GM21825 (cell line): ENCODE measurements around the gene TIMM44.
"Not testable (repeated sequence)": the region's sequence is repeated elsewhere in the genome, so short reads cannot be mapped to it uniquely, and the experiment has no call there.

Experiments used
- ATAC-seq: cut with Tn5 transposase; IDR thresholded peaks from one replicate; pipeline ENCODE4 v1.9.1; 2021; ENCODE audit warnings: mild to moderate bottlenecking, moderate library complexity; ENCODE audit not compliant: unreplicated experiment

Gene TIMM44

DNA sequence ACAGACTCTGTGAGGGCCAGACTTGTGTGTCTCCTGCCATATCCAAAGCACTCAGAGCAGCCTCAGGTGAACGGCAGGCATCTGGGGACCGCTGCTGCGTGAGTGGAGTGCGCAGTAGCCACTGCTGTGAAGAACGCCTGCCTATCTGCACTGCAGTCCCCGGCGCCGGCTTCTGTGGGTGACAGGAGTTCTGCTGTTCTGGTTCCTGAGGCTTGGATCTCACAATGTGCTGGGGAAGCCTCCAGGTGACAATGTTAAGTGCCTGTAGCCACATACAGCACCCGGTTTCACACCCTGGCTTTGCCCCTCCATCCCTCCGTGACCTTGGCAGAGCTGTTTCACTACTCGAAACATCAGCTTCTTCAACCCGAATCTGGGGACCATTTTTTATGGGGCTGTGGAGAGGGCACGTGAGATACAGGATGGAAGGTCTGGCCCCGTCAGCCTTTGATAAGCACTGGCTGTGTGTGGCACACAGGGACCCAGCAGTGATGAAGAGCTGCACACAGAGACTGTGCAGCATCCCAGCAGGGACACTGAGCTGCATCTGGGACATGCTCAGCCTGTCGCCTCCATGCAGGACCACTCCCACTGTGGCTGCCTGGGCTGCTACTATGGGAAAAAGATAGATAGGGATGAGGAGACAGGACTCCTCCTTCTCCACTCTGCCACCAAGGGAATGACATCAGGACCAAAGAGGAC, 33.7 kb upstream of the TIMM44 start:
- no peak for ATAC-seq

DNA sequence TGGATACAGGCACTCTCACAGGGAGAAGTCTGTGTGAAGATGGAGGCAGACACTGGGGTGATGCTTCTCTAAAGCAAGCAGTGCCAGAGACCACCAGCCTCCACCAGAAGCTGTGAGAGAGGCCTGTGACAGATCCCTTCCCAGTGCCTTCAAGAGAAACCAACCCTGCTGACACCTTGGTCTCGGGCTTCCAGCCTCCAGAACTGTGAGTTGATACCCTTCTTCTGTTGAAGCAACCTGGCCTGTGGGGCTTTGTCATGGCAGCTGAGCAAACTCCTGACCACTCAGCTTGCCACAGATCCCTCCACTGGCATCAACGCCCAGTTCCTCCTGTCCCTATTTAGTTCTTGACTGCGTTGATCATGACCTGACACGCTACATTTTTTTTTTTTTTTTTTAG, 33.0 kb upstream of the TIMM44 start:
- ATAC-seq = no peak

DNA sequence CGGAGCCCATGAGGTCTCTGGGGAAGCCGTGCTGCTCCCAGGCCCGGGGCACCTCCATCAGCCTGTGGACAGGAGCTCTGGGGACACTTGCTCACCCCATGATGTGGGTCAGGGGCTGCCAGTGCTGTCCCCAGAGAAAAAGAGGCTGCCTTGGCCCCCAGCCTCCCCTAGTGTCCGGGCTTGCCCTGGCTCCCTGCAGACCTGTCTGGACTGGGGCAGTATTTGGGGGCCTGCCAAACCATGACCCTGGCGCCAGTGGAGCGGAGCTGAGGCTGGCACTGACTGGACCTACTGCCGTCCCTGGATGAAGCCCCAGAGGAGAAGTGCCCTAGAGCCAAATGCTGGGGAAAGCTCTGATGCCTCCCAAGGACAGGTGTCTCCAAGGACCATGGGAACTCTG, 31.6 kb upstream of the TIMM44 start:
- ATAC-seq = no peak

DNA sequence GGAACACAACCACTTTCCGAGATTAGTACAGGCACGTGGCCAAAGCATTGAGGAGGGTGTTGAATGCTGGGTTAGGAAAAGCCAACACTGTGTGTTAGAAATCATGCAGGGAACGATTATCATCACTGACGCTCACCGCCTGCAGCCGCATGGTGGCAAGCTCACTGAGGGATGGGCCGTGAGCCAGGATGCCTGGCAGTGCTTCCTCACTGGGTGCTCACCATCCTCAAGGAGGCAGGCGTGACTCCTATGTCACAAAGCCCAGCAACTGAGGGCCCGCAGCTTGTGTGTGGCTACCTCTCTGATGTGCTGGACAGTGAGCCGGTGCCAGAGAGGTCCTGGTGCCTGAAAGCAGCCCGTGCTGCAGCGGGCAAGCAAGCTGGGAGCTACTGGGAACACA, 30.4 kb upstream of the TIMM44 start:
- no peak for ATAC-seq

DNA sequence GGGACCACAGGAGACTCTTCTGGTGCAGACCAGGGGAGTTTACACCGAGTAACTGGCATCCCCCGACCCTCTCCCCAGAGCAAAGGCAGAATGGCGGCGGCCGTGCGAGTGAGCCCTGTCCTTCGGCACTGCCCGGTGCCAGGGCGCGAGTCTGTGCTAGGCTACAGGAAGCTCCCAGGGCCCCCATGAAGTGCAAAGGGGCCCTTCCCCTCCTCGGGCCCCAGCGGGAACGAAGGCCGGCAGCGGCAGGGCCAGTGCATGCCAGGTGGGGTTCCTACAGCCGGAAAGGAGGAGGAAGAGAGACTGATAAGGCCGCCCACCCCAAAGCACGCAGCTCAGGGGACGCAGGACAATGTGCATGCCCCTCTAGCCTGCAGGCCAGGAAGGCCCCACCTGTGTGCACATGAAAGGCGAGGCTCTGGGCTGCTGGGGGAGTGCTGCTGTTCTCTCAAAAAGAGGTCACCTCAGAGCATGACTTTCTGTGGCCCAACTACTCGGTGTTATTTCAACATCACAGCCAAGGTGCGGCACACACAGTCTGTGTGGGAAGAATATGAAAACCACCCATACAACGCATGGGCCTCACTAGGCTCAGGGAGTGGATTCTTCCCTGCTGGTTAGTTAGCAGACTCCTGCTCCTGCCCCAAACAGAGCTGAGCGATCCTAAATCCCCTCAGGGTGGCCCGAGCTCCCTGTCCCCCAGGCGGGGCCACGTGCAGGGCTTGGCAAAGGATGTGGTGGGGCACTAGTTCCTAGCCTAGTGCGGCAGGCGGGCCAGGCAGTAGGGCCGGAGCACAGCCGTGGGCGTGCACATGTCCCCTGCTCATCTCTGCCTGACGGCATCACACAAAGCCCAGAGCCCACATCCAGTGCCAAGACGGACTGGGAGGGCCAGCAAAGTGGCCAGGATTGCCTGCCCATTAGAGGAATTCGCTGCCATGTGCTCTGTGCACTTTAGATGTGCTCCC, 28.4 kb upstream of the TIMM44 start:
- no peak for ATAC-seq

DNA sequence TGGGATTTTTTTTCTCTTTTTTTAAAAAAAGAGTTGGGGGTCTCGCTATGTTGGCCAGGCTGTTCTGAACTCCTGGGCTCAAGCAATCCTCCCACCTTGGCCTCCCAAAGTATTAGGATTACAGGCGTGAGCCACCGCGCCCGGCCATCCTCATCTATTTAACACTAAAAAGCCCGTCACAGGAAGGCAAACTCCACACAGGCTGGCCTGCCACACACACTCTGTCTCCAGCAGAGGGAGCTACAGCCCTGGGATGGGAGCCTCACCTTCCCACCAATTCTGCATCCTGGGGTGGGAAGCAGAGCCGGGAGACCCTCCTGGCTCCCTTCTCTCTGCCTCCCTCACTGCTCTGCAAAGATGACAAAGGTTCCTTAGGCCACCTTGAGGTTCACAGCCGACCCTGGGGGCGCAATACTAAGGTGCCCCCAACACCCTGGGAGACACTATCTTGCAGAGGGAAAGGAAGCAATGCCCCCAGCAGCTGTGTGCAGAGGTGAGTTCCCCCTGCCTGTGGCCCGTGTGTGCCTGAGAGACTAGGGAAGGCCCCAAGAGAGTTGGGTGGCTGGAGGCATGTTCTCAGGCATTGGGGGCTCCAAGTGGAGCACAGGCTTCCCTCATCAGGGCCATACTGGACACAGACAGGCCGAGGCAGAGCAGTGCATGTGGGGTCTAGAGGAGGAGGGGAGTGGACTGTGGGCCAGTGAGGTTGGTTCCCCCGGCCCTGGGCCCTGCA, 27.4 kb upstream of the TIMM44 start:
- ATAC-seq = no peak

DNA sequence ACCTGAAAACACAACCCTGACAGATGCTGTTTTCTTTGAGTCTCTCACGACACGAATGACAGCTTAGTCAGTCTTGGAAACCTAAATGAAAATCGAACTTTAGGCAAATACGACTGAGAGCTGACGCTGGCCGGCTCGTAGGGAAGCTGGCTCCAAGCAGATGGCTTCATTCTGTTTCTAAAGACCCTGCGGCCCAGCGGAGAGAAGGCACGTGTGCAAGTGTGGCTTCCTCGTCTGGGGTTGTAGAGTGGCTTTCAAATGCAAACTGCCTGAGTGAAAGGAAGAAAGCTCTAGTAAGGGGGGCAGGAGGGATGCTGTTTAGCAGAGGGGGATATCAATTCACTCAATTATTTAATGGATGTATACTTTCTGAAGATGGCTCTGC, 26.1 kb upstream of the TIMM44 start:
- ATAC-seq = no peak

DNA sequence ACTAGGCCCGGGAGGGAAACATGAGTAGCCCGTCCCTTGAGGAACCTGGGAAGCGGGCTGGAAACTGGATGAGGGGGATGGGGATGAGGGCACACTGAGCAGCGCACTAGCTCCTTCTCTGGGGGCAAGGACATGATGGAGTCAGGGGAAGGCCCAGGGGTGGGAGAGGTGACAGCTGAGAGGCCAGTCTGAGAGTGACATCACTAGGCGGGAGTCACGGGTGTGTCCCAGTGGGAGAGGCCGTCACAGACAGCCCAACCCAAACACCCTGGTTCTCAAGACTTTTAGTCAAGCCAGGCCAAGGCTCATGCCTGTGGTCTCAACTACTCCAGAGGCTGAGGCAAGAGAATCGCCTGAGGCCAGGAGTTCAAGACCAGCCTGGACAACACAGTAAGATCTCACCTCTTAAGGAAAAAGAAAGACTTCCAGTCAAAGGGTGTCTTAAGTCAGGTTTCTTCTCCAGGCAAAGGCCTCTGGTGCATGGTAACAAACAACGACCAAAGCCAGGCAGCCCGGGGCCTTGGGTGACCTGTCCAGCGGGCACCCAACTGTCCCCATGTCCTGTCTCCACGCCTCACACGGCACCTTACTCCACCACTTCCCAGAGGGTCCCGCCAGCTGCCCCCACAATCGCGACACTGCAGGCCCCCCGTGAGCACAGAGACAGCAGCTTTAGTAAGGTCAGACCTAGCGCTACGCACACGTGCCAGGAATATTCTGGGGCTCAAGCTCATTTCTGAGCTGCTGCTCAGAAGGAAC, 25.5 kb upstream of the TIMM44 start:
- no peak for ATAC-seq

DNA sequence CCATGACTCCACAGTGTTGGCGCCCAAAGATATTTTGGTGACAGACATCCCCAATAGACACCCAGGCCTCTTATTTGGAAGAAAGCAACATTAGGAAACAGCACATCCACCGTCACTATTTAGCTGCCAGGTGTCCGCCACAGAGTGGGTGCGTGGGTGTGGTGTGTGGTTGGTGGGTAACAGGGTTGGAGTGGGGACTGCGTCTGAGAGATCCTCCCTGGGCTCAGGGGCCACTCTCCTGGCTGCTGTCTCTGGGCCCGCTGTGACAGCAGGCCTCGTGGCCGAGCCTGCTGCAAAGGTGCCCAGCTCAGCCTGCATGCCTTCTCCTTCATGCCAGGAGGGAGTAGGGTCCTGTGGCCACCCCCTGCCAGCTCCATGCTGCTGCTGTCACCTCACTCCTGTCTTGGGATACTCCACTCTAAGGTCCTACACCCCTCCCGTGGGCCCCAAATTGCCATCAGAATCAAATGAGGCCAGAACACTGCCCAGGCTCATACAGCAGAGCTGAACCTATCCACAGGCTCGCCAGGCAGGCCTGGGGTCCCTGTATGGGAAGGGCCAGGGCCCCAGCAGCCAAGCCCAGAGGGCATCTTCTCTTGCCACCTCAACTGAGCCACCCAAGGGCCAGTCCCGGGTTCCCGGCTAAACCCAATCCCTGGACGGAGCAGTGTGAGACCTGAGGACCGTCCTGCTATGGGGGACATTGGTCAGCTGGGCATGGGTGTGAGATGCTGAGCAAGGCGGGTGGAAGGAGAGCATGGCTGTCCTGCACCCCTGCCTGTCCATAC, 24.7 kb upstream of the TIMM44 start:
- ATAC-seq = no peak

DNA sequence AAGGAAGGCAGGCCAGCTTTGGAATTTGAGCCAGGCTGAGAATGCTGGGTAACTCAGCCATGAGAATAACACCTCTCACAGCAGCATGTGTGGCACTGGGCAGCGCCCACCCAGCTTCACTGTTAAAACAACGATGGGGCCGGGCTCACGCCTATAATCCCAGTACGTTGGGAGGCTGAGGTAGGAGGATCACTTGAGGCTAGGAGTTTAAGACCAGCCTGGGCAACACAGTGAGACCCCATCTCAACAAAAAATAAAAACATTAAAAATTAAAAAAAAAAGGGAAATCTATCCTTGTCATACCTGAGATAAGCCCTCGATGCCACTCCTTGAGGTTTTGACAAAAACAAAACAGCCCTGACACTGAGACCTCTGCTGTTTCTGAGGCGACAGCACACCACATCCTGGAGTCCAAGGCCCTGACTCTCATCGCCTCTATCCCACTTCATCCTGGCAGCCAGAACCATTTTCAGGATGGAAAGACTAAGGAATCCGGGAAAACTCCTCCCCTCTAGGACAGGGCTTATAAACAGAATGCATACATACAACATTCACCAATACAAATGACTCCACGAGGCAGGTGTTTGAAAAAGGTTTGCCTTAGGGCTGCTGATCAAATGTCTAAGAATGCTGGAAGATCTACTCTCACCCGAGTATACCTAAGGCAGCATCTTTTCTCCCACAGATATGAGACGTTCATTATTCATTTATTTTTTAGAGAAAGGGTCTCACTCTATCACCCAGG, 22.6 kb upstream of the TIMM44 start:
- ATAC-seq = no peak

DNA sequence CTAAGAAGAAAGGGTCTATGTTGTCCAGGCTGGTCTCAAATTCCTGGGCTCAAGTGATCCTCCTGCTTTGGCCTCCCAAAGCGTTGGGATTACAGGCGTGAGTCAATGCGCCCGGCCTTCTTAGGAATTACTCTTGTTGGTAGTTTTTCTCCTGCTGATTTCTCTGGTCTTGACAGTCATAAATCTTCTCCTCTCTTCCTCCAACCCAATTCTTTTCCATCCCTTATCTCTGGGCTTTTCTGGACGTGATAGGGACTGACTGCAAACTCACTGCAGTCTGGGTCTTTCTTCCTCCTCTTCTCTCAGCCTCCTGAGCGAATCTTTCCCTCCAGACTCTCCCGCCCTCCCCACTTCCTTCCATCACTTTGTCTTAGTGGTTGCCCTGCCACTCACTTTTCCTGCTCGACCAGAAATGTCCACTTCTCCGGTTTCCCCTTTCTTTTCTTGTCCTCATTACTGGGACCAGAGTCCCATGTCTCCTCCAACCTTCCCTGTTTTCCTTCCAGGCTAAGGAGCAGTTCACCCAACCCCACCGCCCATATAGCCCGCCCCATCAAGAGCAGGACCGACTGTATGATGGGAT, 21.9 kb upstream of the TIMM44 start:
- ATAC-seq = no peak

DNA sequence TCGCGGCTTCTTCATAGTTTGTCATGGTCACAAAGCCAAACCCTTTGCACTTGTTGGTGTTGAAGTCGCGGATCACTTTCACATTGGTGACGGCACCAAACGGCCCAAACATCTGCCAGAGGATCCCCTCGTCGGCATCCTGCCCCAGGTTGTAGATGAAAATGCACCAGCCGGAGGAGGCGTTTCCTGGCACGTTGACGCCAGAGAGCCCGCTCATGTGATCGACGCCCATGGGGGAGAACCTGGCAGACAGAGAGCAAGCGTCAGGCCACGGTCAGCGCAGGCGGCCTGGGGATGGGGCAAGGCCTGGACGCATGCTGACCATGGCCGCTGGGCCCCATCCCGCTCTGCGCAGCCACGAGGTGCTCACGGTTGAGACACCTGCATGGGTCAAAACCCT, 20.1 kb upstream of the TIMM44 start:
- no peak for ATAC-seq

DNA sequence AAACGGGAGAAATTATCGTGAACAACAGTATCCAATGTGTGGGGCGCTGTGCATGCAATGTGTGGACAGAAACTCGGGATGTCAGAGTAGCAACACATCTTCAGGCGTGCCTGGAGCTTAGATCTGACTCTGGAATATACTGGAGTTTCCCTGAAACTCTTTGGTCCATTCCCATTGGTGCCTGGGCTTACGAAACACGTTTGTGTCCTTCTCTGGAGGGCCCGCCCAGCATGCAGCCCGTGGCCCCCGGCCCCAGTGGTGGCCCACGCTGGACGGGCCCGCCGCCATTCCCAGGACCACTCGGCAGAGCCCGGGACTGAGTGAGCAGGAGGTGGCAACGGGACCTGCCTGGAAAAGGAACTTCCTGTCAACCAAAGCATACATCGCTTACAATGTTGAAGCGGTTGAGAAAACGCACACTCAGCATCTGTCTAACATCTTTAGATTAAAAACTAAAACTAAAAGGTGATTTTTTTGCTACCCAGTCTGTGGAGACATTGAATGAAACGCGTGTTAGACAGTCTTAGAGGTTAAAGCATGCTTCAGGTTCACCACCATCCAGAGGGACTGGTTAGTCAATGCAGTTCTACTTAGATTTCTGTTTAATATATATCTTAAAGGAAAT, 19.3 kb upstream of the TIMM44 start:
- no peak for ATAC-seq

DNA sequence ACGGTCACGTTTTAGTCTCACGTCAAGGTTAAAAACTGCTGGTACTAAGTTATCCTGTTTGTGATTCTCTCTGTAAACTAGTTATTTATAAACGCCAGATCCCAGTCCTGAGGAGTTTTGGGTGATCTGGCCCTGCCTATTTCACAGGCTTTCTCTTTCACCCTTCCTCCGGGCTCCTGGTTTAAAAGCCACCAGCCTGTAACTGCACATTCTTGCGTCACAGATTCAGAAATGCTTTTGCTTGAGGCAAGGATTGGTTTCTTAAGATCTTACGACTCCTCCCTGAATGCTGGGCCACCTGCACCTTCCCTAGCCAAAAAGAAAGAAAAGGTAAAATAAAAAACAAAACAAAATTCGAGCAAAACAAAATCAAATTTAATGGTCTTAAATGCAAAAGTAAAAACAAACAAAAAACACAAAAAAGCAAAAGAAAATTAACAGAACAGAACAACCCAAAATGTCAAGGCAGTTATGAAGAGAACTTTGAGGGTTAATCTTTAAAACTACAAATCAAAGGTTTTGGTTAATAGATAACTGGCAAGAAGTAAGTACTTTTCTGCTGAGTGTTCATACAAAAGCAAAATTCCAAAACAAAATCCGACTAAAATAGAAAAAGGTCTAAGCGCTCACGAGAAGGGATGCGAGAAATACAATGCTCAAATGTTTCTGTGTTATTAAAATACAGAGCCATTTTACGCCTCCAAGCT, 18.6 kb upstream of the TIMM44 start:
- no peak for ATAC-seq

DNA sequence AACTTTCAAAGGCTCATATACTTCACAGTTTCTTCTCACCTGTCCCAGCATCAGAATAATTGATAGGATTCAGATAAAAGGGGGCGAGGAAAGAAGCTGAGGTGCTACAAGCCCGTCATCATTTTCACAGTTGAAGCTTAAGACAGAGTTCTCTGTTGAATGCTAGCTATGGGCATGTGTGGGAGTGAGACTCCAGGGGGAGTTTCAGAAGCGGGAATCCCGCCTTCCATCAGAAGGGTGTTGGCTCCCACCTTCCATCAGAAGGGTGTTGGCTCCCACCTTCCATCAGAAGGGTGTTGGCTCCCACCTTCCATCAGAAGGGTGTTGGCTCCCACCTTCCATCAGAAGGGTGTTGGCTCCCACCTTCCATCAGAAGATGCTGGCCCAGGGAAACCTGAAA, 17.6 kb upstream of the TIMM44 start:
- ATAC-seq = not testable (repeated sequence)

DNA sequence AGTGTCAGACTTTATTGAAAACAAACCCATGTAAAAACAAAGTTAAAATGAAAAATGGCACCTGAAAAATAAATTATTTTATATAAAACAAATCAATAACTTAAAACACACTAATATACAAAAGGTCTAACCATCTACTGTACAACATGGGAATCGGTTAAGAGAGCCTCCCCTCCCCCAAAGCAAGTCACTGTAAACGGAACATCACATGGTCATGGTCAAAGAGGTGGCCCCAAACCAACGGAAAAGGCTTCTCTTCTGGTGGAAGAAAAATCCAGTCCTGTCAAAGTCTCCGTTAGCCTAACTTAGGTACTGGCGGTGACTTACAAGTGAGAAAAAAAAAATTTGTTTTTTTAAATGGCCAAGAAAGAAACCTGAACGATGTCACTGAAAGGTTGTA, 15.7 kb upstream of the TIMM44 start:
- ATAC-seq = no peak

DNA sequence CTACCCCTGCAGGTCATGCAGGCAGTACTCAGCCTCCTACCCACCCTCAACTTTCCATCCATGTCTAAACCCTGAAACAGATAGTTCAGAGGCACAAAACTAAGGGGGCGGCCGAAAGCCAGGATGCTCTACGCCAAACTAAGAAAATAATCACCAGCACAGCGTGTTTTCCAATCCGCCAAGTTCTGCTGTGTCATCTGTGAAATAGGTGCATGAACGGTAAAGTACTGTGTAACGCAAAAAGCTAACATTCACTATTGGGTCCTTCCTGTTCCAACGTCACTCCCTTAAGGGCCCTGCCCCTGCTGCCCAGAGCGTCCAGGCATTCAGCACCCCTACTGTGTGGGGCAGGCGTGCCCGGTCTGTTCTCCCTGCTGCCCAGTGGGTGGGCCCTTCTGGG, 12.2 kb upstream of the TIMM44 start:
- ATAC-seq = no peak

DNA sequence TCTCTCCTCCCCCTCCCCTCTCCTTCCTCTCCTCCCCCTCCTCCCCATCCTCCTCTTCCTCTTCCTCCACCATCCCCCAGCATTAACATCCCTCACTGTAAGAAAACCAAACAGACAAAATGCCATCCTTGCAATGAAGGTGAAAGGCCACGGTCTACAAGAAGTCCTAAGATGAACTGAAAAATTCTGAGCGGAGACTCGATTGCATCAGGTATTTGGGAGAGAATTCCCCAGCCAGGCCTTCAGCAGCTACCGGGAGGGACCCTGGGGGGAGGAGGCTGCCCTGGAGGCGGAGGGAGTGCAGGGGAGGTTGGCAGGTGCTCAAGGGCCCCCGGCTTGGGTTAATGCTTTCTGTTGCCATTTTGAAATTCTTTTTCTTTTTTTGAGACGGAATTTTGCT, 10.1 kb upstream of the TIMM44 start:
- ATAC-seq = no peak
